ENCODE results near the gene SOX30.

The SOX30 gene

DNA sequence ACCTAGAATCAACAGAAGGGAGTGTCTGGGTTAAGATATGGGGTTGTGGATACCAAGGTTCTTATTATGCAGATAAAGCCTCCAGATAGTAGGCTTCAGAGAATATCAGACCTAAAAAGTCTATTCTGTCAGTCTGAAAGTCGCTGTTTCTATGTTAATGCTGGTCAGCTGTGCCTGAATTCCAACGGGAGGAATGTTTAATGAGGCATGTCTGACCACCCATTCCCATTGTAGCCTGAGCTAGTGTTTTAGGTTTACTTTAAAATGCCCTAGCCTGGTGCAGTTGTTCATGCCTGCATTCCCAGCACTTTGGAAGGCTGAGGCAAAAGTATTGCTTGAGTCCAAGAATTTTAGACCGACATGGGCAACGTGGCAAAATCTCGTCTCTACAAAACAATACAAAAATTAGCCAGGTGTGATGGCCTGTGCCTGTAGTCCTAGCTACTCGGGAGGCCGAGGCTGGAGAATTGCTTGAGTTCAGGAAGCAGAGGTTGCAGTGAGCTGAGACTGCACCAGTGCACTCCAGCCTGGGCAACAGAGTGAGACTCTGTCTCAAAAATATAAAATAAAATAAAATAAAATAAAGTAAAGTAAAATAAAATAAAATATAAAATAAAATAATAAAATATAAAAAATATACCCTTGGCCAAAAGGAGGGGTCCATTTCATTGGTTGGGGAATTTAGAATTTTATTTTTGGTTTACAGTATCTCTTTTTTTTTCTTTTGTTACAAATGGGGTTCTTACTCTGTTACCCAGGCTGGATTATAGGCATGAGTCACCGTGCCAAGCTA, 7.8 kb upstream of the SOX30 start:
- DNase-seq (ENCODE audit: low read depth) = no peak

DNA sequence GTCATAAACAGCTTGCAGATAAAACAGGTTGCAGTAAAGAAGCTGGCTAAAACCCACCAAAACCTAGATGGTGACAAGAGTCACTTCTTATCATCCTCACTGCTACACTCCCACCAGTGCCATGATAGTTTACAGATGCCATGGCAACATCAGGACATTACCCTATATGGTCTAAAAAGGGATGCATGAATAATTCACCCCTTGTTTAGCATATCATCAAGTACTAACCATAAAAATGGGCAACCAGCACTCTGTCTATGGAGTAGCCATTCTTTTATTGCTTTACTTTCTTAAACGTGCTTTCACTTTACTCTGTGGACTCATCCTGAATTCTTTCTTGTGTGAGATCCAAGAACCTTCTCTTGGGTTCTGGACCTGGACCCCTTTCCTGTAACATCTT, 6.7 kb upstream of the SOX30 start:
- no peak for DNase-seq (ENCODE audit: low read depth)

DNA sequence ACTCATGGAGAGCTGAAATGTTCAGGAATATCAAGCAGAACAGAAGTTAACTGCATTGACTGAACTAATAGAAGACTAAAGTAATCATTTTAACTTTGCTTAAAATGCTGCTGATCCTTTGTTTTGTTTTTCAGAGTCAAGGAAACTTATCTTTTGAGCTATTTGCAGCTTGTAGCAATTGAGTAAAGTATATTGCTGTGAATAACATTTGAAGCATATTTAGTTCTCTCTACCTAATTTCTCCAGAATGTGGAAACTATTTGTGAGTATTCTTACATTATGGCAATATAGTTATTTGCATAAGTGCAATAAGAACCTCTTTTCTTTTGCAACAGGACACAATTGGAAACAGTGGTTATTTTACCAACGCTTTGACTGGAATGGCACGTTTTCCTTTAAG, 5.3 kb upstream of the SOX30 start:
- no peak for DNase-seq (ENCODE audit: low read depth)

DNA sequence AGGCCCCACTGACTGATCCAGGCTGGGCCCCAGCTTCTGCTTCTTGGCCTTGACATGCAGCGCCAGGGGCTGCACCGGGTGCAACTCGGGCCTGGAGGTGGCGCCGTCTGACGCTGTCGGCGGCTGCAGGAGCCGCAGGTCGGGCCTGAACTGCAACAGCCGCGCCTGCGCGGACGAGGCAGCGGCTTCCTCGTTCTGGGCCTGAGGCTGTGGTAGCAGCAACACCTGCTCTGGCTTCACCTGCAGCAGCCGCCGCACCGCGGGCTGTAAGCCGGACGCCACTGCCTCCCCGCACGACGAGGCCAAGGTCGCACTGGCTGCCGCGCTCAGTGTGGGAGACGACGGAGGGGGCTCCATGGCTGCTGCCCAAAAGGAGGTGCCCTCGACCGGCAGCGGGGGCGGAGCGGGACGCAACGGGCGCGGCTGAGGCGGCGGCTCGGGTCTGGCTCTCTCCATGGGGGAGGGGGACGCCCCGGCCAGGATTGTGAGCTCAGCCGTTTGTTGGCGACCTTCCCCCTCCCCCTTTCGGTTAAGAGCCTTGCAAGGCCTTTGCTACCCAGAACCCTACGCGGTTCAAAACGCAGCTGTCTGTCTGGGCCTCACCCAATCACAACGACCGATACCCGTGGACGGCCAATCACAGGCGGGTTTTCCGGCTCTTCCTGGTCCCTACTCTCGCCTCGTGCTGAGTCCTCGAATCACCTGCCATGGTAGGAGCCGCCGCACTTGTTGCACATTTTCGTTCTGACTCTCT, 438 bp downstream of the SOX30 start:
- DNase-seq (ENCODE audit: low read depth) = peak; percentile 74

DNA sequence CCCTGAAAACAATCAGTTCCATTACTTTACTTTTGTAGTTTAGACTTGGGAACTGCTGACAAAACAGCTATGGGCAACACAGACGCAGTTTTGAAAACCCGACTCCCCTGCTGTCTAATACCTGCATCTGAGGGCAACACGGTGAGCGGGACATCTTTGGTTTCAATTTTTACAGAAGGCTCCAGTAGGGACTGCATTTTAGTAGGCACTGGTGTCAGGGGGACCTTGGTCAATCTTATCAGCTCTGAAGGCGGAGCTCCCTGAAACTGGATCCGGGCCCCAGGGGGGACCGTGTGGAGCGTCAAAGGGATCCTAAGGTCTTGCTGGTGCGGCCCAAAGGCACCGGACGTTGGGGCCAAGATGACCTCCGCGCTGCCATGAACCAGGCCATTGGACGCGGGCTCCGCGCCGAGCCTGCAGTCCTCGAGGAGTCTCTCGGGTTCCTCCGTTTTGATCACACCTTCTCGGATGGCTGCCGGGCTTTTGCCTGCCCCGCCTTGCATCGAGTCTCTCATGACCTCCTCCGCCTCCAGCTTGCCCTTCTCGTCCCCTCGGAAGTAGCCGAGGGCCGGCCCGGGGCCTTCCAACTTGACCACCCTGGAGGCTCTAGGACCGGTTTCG, 1.1 kb downstream of the SOX30 start:
- DNase-seq (ENCODE audit: low read depth) = no peak

DNA sequence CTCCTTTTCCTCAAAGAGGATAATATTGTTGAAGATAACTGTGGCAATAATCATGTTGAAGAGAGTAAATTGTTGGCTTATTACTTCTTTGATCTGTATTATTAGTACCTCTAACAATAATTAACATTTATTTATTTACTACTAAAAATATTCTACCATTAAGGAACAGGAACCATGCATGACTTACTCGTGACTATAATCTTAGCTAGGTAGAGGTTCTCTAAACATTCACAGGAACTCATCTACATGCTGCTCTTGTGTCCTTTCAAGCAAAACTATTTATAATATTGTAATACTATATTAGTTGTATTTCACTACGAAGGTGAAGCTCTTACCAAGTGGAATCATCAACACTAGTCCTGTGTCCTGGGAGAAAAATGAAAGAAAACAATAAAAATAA, 3.1 kb downstream of the SOX30 start:
- no peak for DNase-seq (ENCODE audit: low read depth)

DNA sequence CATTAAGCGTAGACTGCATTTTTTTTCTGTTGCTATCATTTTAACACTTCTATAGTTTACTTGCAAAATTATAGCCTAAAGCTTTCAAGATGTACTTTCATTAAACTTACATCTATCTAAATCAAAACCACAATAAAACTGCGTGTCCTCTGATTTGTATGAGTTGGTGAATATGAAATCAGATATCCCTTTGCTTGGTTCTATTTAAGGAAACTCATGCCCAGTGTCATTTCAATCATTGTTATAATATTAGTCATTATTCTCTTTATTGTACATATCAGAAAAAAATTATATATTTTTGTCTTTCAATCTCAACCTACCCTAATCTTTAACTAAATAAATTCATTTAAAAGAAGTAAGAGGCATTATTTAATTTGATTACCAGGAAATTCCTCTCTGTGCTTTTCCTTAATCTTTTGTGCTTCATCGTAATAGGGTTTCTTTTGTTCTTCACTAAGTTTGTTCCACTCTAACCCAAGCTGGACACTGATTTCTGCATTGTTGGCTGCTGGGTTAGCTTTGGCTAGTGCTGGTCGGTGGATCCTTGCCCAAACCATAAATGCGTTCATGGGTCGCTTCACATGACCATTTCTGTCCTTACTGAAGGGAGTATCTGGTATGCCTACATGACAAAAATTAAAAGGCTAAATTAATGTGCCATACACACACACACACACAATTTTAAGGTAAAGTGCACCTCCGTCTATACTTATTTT, 3.8 kb downstream of the SOX30 start:
- DNase-seq (ENCODE audit: low read depth) = no peak

DNA sequence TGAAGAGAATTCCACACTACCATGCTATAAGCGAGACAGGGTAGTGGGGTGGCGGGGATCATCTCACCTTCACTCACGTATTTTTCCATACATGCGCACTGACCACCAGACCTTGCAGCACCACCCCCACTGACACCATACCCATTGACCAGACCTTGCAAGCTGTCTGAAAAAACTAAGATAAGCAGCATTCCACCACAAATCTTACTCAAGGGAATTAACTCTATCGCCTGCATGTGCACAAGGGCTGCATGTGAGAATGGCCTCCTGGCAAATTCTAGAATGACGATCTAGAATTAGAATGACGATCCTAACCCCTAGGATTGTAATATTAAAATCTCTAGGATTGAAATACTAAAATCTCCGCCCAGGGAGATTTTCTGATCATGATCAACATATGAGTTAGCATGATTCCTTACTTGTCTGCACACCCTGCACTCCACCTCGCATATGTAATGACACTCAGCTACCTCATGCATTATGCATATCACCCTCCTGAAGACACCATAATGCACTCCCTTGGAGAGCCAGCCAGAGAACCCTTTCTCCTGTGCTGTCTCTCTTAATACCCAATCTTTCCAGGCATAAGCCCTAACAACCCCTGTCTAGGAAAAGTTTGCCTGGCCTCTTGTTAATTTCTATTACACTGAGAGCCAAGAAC, 11.7 kb downstream of the SOX30 start:
- DNase-seq (ENCODE audit: low read depth) = no peak

DNA sequence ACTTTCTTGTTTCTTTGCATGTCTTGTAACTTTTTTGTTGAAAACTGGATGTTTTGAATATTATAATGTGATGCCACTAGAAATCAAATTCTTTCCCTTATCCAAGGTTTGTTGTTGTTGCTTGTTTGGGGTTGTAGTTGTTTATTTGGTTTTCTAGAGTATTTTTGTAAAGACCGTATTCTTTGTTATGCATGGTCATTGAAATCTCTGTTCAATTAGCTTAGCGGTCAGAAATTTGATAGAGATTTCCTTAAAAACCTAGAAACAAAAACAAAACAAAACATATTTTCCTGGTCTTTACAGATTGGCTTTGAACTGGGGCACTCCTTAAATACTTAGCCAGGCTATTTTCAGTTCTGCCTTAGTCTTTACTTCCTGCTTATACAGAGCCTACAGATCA, 21.9 kb downstream of the SOX30 start:
- DNase-seq (ENCODE audit: low read depth) = no peak

DNA sequence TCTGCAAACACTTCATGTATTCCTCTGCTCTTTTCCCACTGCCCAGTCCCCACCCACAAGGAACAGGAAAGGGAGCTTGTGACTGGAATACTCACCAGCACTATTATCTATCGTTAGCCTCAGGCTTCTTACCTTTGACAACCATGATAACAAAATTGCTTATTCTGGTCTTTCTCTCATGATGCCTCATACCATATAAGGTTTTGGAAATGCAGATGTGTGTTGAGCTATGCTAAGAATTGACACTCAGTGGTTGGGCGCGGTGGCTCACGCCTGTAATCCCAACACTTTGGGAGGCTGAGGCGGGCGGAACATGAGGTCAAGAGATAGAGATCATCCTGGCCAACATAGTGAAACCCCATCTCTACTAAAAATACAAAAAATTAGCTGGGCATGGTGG, 25.4 kb downstream of the SOX30 start:
- DNase-seq (ENCODE audit: low read depth) = no peak

DNA sequence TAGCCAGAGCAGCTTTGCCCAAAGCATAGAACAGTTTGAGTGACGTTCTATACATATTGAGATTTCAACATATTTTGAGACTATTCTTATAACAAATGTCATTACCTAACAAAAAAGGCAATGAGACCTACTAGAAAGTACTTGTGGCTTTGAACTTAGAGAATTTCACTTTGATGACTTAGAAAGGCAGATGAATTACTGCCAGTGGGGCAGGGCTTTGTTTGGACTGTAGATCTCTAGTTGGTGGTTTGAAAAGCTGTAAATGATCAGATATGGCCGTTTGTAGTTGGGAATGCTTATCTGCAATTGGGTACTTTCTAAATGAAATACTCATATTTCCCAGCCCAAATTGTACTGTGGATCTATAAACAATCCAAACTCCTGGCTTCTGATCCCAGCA, 28.1 kb downstream of the SOX30 start:
- no peak for DNase-seq (ENCODE audit: low read depth)

DNA sequence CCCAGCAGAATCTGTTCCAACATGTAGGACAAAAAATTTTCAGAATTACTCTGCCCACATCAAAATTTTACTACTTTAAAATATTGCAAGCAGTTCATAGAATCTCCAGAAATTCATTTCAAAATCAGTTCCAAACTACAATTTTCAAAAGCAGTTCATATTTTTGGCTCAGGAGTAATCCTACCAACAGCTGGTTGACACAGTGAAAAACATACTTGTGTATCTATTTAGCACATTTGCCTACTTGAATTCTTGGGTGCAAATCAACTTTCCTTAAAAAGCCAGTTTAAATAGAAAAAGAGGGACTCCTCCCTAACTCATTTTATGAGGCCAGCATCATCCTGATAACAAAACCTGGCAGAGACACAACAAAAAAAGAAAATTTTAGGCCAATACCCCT, 31.5 kb downstream of the SOX30 start:
- DNase-seq (ENCODE audit: low read depth) = no peak

DNA sequence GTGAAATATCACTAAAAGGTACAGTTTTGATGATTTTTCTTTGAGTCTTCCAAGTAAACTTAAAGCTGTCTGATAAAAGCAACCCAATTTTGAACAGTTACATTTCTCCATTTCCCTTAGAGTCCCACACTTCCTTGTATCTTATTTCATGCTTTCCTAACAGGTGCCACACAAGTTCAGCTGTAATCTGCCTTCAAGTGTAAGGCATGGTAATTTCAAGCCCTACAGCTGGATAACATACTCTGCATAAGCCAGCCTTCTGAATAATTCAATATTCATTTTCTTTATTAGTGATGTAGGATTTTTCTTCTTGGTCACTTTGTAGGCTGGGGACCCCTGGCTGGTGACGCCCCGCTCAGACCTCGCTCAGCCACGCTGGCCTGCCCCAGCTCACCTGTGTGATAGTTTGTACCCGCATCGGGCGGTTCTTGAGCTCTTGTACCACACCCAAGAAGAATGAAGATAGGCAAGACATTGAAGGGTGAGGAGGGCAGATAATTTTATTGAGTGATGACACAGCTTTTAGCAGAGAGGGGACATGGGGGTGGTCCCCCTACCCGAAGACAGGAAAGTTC, 34.0 kb downstream of the SOX30 start:
- DNase-seq (ENCODE audit: low read depth) = no peak

DNA sequence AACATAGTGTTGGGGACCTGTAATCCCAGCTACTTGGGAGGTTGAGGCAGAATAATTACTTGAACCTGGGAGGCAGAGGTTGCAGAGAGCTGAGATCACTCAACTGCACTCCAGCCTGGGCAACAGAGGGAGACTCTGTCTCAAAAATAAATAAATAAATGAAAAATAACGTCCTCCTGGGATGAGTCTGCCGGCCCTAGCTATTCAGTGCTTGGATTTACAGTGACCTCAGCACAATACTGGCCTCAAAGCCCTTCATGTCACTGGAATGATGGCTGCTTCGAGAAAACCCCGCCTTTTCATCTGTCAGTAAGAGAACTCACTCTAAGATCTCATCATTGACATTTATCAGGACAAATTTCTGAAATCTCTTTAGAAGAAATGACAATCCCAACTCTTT, 35.5 kb downstream of the SOX30 start:
- DNase-seq (ENCODE audit: low read depth) = no peak

DNA sequence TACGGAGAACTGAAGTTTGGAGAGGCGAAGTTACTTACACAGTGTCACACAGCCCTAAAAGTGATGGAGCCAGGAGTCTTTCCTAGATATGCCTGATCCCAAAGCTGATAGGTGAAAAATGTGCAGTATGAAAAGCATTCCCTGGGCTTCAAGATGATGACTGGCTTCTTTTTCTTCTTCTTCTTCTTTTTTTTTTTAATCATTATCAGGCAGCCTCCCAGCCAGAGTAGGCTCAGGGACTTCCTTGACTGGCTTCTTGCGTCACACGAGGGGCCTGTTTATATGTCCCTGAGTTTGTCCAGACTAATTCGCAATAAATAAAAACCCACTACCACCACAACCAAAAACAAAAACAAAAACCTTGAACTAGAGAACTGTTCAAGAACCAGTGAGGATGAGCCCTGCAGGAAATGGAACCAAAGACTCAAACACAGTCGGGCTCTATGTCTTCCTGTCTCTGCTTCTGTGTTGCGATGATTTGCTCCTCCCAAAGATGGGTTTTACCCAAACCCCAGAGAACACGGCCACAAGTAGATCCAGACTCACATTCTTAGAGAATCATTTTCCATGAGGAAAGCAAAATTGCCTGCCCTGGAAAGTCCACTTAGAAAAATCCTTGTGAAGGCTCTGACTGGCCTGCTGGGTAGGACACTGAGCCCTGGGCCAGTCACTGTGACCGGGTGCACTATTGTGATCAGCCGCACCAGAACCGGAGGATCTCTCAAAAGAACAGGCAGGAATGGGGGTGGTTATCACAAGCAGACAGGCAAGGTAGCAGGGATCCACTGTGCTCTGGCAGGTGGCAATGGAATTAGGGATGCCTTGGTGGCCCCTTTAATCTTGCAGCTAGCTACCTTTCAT, 38.6 kb downstream of the SOX30 start:
- DNase-seq (ENCODE audit: low read depth) = no peak

DNA sequence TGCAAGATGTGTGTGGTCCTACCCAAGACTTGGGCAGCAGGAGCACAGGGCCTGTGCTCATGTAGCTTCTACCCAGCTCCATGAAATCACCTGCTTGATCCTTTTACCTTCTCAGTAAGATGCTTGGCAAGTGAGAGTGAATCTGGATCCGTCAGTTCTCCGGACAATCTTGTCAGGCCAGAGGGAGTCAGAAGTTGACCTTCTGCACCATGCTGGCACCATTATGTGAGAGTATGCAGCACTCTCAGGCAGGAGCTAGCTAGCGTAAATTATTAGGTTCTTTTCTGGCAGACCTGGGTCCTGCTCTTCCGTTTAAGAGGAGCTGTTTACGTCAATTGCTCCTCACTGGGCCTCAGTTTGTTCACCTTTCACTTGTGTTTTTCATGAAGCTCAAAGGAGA, 39.7 kb downstream of the SOX30 start:
- DNase-seq (ENCODE audit: low read depth) = no peak

DNA sequence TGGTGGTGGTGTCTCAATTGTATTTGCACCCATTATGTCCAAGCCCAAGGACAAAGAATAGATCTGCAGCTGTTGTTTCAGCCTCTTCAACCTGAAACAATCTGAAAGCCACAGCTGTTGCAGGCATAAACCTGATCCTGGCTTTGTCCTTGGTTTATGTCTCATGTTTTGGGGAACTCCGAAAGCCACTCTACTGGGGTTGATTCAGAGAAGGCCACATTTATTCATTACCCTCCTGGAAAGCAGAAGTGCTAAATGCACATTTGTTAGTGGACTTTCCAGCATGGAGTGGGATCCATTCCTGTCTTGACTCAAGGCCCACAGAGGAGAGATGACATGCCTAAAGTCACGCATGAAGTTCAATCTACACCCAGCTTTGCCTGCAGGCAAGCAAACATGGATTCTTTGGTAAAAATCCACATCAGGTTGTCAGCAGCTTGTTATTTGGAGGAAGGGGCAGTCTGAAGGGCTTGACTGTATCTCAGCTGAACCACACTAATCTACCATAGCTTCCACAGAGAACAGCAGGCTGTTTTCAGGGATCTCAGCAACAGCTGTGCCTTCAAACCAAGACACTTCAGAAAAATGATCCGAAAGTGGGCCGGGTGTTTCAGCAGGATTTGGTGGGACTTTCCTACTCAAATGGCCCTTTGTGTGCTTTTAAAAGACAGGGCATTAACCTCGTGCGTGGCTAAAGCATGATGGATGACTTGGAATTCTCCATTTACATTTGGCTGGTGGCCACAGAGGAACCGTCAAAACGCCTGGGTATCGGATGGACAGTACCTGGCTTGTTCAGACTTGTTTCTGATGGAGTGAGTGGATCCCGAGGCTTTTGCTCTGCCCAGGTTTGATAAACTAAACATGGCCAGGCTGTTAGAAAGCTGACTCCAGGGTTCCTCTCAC, 40.4 kb downstream of the SOX30 start:
- DNase-seq (ENCODE audit: low read depth) = no peak

DNA sequence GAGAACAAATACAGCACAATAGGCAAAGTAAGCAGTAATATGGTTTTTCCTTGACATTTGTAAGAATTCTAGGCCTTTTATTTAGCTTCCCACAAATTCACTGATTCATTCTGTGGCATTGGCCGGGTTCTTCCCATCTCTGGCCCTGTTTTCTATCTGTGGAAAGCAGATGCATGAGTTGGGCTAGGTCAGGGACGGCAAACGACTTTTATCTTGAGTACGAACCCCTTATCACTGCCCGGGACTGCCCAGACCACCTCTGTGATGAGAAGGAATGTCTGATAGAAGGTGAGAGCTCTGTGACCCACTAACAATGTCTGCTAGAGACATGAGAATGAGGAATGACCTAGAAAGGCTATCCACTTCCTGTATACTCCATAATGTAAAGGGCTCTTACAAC, 41.2 kb downstream of the SOX30 start:
- DNase-seq (ENCODE audit: low read depth) = no peak

DNA sequence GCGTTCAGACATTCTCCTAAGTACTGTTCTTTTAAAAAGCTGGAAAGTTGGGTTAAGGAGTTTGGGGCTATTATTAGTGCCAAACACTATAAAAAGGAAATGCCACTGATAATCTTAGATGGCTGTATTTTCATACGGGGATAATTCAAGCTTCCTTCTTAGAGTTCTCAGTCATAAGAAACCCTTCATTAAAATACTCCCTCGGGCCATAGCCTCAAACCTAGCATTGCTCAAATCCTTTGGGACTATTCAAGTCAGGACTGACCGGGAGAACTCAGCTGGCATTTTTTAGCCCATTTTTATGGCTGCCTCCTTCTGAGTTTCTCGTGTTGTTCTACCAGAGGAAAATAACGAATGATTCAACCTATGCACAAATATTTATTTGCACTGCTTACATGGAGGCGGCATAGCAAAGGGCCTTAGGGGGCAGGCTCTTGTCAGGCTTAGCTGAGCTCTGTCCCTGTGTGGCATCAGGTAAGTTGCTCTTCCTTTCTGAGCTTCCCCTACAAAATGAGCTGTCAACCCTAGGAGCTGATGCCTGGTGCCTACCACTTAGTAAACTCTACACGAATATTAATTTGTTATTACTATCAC, 43.2 kb downstream of the SOX30 start:
- no peak for DNase-seq (ENCODE audit: low read depth)
